Neural progenitor cell (in vitro differentiated cells): ENCODE results near the gene KLK7.

Source experiments
- CTCF ChIP-seq: fragments of 200-600 bp; sonication (generic); IDR thresholded peaks from 2 replicates; pipeline ENCODE4 v1.5.1; 2017; ENCODE audit warnings: antibody characterized with exemption, mild to moderate bottlenecking
- EZH2 ChIP-seq: fragments of 200-600 bp; sonication (generic); IDR thresholded peaks from 2 replicates; pipeline ENCODE4 v1.6.1; 2017; ENCODE audit warnings: antibody characterized with exemption, mild to moderate bottlenecking, moderate library complexity

- TF ChIP-seq EZH2, result no peak
- TF ChIP-seq CTCF, result no peak
These were observed at the start of gene KLK7 for GRCh38 chr19:50983625-50984292.
